ENCODE measurements around the gene PIP5K1C.

Gene PIP5K1C

DNA sequence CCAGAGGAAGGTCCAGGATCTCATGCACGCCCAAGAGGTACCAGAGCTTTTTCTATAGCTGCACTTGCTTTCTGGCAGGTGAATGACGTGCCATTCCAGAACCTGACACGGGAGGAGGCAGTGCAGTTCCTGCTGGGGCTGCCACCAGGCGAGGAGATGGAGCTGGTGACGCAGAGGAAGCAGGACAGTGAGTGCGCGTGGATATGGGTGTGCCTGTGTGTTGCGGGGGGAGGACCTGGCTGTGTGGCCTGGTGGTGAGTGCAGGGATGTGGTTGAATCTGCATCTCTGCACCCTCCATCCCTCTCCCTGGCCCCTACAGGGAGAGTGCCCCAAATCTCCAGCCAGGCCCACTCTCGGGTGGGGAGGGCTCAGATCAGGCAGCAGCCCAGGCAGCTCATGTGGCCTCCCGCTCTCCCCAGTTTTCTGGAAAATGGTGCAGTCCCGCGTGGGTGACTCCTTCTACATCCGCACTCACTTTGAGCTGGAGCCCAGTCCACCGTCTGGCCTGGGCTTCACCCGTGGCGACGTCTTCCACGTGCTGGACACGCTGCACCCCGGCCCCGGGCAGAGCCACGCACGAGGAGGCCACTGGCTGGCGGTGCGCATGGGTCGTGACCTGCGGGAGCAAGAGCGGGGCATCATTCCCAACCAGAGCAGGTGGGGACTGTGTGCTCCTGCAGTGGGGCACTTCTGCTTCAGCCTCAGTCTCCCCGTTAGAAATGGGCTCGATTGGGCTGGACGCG lies 38.4 kb upstream of the PIP5K1C start:
- TF ChIP-seq, protein P1, sequence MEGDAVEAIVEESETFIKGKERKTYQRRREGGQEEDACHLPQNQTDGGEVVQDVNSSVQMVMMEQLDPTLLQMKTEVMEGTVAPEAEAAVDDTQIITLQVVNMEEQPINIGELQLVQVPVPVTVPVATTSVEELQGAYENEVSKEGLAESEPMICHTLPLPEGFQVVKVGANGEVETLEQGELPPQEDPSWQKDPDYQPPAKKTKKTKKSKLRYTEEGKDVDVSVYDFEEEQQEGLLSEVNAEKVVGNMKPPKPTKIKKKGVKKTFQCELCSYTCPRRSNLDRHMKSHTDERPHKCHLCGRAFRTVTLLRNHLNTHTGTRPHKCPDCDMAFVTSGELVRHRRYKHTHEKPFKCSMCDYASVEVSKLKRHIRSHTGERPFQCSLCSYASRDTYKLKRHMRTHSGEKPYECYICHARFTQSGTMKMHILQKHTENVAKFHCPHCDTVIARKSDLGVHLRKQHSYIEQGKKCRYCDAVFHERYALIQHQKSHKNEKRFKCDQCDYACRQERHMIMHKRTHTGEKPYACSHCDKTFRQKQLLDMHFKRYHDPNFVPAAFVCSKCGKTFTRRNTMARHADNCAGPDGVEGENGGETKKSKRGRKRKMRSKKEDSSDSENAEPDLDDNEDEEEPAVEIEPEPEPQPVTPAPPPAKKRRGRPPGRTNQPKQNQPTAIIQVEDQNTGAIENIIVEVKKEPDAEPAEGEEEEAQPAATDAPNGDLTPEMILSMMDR (conservative IDR thresholded peaks at IDR 0.05; ENCODE audit: low read depth, low read length), result no peak
- H3K4me3 ChIP-seq (ENCODE audit: low read length), result no peak overlapping the region

DNA sequence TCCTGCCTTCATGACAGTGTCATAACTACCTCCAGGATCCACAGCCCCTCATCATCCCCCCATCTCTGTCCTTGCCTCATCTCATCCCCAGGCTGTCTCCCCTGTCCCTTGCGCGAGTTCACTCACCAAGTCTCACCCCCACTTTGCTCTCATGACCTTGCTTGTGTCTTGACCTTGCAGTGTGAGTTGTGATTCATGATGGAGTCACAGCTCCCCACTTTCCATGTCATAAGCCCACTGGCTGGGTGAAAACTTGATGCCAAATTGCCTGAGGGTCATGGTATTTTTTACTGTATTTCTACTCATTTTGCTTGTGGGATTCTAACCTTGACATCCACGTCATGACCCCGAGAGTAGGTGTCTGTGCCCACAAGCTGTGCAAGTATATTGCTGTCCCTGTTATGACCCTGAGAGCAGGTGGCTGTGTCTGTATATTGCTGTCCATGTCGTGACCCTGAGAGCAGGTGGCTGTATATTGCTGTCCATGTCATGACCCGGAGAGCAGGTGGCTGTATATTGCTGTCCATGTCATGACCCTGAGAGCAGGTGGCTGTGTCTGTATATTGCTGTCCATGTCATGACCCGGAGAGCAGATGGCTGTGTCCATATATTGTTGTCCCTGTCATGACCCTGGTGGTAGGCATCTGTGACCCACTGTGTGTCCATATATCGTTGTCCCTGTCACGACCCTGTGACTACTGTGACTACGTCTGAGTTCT lies 37.4 kb upstream of the PIP5K1C start:
- TF ChIP-seq, protein P1 (conservative IDR thresholded peaks at IDR 0.05; ENCODE audit: low read depth, low read length), result no peak
- H3K4me3 ChIP-seq (ENCODE audit: low read length), result no peak overlapping the region
- DNase-seq (ENCODE audit: low read depth), result no peak

More for the DNA sequence above, 38.4 kb upstream of the PIP5K1C start:
- no peak for DNase-seq (ENCODE audit: low read depth)

DNA sequence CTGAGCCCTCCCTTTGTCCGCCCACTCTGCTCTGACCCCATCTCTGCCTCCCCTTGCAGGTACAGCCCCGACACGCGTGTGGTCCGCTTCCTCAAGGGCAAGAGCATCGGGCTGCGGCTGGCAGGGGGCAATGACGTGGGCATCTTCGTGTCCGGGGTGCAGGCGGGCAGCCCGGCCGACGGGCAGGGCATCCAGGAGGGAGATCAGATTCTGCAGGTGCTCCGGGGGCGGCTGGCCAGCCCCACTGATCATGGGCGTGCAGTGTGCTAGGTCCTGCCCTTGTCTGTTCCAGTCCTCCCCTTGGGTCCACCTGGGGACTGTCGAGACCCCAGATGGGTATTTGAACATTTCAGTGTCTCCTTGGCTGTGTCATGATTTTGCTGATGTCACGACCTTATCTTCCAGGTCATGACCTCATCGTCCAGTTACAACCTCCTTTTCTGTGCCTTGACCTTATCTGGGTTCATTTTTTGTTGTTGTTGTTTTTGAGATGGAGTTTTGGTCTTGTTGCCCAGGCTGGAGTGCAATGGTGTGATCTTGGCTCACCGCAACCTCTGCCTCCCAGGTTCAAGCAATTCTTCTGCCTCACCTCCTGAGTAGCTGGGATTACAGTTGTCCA lies 35.9 kb upstream of the PIP5K1C start:
- TF ChIP-seq, protein P1 (conservative IDR thresholded peaks at IDR 0.05; ENCODE audit: low read depth, low read length), result no peak
- no peak for DNase-seq (ENCODE audit: low read depth)
- H3K4me3 ChIP-seq (ENCODE audit: low read length), result no peak overlapping the region

DNA sequence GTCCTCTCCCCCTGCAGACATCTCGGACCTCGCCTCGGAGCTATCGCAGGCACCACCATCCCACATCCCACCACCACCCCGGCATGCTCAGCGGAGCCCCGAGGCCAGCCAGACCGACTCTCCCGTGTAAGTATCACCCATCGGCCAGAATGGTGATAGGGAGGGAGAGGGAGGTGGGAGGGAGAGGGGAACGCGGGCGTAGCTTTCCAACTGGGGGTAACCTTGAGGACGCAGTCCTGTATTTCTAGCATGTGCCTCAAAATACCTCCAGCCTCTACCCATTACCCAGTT lies 34.0 kb upstream of the PIP5K1C start:
- DNase-seq (ENCODE audit: low read depth), result no peak
- H3K4me3 ChIP-seq (ENCODE audit: low read length), result no peak overlapping the region
- TF ChIP-seq, protein P1 (conservative IDR thresholded peaks at IDR 0.05; ENCODE audit: low read depth, low read length), result no peak

DNA sequence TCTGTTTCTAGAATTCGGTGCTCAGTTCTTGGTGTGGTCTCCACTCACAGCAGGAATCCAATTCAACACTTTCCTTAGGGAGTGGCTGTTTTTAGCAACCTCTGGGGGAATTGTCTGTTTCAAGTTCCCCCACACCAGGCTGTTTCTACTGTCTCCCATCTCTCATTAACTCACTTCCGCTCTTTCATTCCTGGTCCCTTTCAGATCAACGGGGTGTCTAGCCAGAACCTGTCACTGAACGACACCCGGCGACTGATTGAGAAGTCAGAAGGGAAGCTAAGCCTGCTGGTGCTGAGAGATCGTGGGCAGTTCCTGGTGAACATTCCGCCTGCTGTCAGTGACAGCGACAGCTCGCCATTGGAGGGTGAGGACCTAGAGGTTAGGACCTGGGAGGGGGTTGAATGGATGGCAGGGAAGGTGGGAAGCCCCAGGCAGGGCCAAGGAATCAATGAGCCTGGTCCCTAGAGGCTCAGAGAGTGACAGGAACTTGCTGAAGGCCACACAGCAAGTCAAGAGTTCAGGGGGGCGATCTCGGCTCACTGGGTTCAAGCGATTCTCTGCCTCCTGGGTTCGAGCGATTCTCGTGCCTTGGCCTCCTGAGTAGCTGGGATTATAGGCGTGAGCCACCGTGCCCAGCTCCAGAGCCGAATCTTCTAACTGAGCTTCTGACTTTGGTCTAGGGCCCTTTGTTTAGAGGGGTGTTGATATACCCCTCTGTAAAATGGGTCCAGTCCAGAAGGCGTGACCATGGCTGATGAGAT lies 33.5 kb upstream of the PIP5K1C start:
- no peak overlapping the region for H3K4me3 ChIP-seq (ENCODE audit: low read length)
- DNase-seq (ENCODE audit: low read depth), result no peak
- TF ChIP-seq, protein P1 (conservative IDR thresholded peaks at IDR 0.05; ENCODE audit: low read depth, low read length), result no peak

DNA sequence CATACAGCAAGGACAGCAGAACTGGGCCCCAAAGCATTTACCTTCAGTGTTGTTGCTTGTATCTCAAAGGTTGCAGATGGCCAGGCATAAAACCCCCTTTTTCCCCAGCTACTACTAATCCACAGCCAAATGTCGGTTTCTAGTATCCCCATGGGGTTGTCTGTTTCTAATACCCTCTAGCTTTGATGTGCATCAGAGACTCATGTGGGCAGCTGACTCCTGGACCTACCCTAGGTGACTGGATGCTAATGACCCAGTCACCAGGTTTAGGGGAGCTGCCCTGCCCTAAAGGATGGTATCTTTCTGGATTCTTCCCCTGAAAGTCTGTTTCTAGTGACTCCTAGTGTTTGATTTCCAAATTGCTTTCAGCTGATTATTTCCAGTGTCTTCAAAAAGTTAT lies 31.8 kb upstream of the PIP5K1C start:
- no peak overlapping the region for H3K4me3 ChIP-seq (ENCODE audit: low read length)
- DNase-seq (ENCODE audit: low read depth), result no peak
- TF ChIP-seq, protein P1 (conservative IDR thresholded peaks at IDR 0.05; ENCODE audit: low read depth, low read length), result no peak

All from retinal pigment epithelial cell (primary cell).